HEK293 (cell line): ENCODE results near the gene ZNF600.
"Not testable (repeated sequence)": the region's sequence is repeated elsewhere in the genome, so short reads cannot be mapped to it uniquely, and the experiment has no call there.

Source experiments
- CTCF ChIP-seq: fragments of 450-650 bp; formaldehyde crosslinking; IDR thresholded peaks from 2 replicates; pipeline ENCODE4 v1.5.1; 2016; ENCODE audit warnings: missing biosample characterization, missing genetic modification characterization
- HOXC10 ChIP-seq: sonication (generic); formaldehyde crosslinking; IDR thresholded peaks from 2 replicates; pipeline ENCODE4 v1.8.1; 2023; ENCODE audit warnings: mild to moderate bottlenecking, missing genetic modification reagents
- SETDB1 ChIP-seq: IDR thresholded peaks from one replicate; pipeline ENCODE4 v1.6.1; 2017; ENCODE audit warnings: mild to moderate bottlenecking, low read length, moderate library complexity, mixed read lengths; ENCODE audit not compliant: insufficient read length
- ZBTB11 ChIP-seq: fragments of 450-650 bp; formaldehyde crosslinking; conservative IDR thresholded peaks from 2 replicates; pipeline ENCODE4 v1.5.1; 2016; ENCODE audit warnings: low read depth, missing biosample characterization, missing genetic modification characterization
- ZNF274 ChIP-seq, 2 experiments: fragments of 200-500 bp in 1 of 2; fragments of 450-650 bp in 1 of 2; sonication (Bioruptor generic) in 1 of 2; formaldehyde crosslinking in 1 of 2; IDR thresholded peaks; 2 replicates each; pipeline versions ENCODE4 v1.5.1 to v1.6.1; 2014 to 2016; ENCODE audit warnings: borderline replicate concordance in 1 of 2, inconsistent platforms in 1 of 2, low read length in 1 of 2, missing biosample characterization in 1 of 2, missing genetic modification characterization in 1 of 2
- ZNF350 ChIP-seq: fragments of 450-650 bp; formaldehyde crosslinking; IDR thresholded peaks from 2 replicates; pipeline ENCODE4 v1.5.0; 2017; ENCODE audit warnings: missing biosample characterization, mild to moderate bottlenecking, missing genetic modification characterization
- ZNF629 ChIP-seq: fragments of 450-650 bp; formaldehyde crosslinking; IDR thresholded peaks from 2 replicates; pipeline ENCODE4 v1.5.1; 2017; ENCODE audit warnings: missing biosample characterization, missing genetic modification characterization
- ZNF639 ChIP-seq: fragments of 450-650 bp; formaldehyde crosslinking; IDR thresholded peaks from 2 replicates; pipeline ENCODE4 v1.5.1; 2016; ENCODE audit warnings: missing biosample characterization, missing genetic modification characterization
- ZSCAN23 ChIP-seq: fragments of 450-650 bp; formaldehyde crosslinking; IDR thresholded peaks from 2 replicates; pipeline ENCODE4 v1.5.1; 2016; ENCODE audit warnings: missing biosample characterization, missing genetic modification characterization
- TF ChIP-seq, protein P1 (sequence below): fragments of 450-650 bp; formaldehyde crosslinking; IDR thresholded peaks from 2 replicates; pipeline ENCODE4 v1.5.1; 2016; ENCODE audit warnings: missing biosample characterization, missing genetic modification characterization
- TF ChIP-seq, protein P2 (sequence below): fragments of 450-650 bp; formaldehyde crosslinking; IDR thresholded peaks from 2 replicates; pipeline ENCODE4 v1.5.1; 2017; ENCODE audit warnings: missing biosample characterization, missing genetic modification characterization

DNA sequence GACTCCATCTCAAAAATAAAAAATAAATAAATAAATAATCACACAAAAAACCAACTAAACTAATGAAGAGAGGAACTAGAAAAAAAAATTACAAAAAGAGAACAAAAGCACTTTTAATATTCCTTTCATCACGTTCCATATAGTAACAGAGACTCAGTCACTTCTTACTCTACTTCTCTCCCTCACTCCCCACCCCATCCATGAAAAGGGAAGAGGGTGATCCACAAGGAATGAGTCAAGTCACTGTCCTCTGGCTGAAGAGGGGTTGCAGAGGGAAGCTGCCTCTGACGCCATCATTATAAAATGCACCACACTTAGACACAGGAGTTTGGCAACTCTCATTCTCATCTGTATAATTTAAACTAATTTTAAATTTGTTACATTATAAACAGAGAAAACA lies 3.7 kb downstream of the ZNF600 start:
- not testable (repeated sequence) for TF ChIP-seq CTCF; HOXC10 (CRISPR knock-in tag); ZNF639 (tag by site-specific recombination); ZSCAN23 (tag by site-specific recombination); SETDB1; ZNF350 (tag by site-specific recombination); ZNF629 (tag by site-specific recombination); ZBTB11 (tag by site-specific recombination); ZNF274 (IDR thresholded peaks at IDR 0.05; ENCODE audit: low read length); ZNF274 (tag by site-specific recombination; IDR thresholded peaks at IDR 0.05; ENCODE audit: borderline replicate concordance)
- TF ChIP-seq, protein P1, sequence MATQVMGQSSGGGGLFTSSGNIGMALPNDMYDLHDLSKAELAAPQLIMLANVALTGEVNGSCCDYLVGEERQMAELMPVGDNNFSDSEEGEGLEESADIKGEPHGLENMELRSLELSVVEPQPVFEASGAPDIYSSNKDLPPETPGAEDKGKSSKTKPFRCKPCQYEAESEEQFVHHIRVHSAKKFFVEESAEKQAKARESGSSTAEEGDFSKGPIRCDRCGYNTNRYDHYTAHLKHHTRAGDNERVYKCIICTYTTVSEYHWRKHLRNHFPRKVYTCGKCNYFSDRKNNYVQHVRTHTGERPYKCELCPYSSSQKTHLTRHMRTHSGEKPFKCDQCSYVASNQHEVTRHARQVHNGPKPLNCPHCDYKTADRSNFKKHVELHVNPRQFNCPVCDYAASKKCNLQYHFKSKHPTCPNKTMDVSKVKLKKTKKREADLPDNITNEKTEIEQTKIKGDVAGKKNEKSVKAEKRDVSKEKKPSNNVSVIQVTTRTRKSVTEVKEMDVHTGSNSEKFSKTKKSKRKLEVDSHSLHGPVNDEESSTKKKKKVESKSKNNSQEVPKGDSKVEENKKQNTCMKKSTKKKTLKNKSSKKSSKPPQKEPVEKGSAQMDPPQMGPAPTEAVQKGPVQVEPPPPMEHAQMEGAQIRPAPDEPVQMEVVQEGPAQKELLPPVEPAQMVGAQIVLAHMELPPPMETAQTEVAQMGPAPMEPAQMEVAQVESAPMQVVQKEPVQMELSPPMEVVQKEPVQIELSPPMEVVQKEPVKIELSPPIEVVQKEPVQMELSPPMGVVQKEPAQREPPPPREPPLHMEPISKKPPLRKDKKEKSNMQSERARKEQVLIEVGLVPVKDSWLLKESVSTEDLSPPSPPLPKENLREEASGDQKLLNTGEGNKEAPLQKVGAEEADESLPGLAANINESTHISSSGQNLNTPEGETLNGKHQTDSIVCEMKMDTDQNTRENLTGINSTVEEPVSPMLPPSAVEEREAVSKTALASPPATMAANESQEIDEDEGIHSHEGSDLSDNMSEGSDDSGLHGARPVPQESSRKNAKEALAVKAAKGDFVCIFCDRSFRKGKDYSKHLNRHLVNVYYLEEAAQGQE (tag by site-specific recombination), result not testable (repeated sequence)
- TF ChIP-seq, protein P2, sequence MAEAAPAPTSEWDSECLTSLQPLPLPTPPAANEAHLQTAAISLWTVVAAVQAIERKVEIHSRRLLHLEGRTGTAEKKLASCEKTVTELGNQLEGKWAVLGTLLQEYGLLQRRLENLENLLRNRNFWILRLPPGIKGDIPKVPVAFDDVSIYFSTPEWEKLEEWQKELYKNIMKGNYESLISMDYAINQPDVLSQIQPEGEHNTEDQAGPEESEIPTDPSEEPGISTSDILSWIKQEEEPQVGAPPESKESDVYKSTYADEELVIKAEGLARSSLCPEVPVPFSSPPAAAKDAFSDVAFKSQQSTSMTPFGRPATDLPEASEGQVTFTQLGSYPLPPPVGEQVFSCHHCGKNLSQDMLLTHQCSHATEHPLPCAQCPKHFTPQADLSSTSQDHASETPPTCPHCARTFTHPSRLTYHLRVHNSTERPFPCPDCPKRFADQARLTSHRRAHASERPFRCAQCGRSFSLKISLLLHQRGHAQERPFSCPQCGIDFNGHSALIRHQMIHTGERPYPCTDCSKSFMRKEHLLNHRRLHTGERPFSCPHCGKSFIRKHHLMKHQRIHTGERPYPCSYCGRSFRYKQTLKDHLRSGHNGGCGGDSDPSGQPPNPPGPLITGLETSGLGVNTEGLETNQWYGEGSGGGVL, result not testable (repeated sequence)
